Endothelial cell of umbilical vein (primary cell): ENCODE data around the gene AHNAK2. TPM values are rescaled to one million over a fixed set of nuclear protein-coding genes. Genes with fewer than 3 reads are reported as not detected.
"Not testable (repeated sequence)": the region's sequence is repeated elsewhere in the genome, so short reads cannot be mapped to it uniquely, and the experiment has no call there.

Source experiments
- BruUV-seq: library from RNA; stranded (reverse); fragments of 400-500 nt; replicated peaks from 2 replicates; lab custom pipeline; 2021; lab: Mats Ljungman, UMichigan
- CTCF ChIA-PET: fragments of 300-600, 350-600 bp; sonication (Branson Sonifier 250); formaldehyde crosslinking; loops from one replicate; lab custom pipeline; 2021; ENCODE audit warnings: antibody characterized with exemption, inconsistent platforms; lab: Charles Lee
- POLR2A ChIA-PET: fragments of 300-600, 350-600 bp; sonication (Branson Sonifier 250); formaldehyde crosslinking; loops from one replicate; lab custom pipeline; 2021; ENCODE audit warnings: antibody characterized with exemption, inconsistent platforms; lab: Charles Lee
- DNase-seq: peaks from one replicate; pipeline ENCODE4 v3.0.0-alpha.2; 2011; ENCODE audit warnings: low read depth, low spot score
- FAIRE-seq: peaks from 2 replicates; lab custom pipeline; 2011; peaks lifted over from hg19 to GRCh38; lab: Jason Lieb, UNC
- H2AFZ ChIP-seq: 2 replicates; pipeline ENCODE4 v1.6.0; 2012; ENCODE audit warnings: low read depth, low read length, control low read depth, inconsistent platforms
- H3K27ac ChIP-seq: 2 replicates; pipeline ENCODE4 v1.5.1; 2011; ENCODE audit warnings: low read depth, mild to moderate bottlenecking, control low read depth, low read length, moderate library complexity; ENCODE audit not compliant: insufficient read depth
- H3K27me3 ChIP-seq, 2 experiments: 2 replicates each; pipeline versions ENCODE4 v1.6.0 to v1.6.1; 2011; ENCODE audit warnings: low read length in 2 of 2, mixed read lengths in 1 of 2; ENCODE audit not compliant: control insufficient read depth in 2 of 2, insufficient read depth in 2 of 2
- H3K36me3 ChIP-seq, 2 experiments: 2 replicates in 1 of 2; 3 replicates in 1 of 2; pipeline ENCODE4 v1.5.1; 2011; ENCODE audit warnings: low read length in 2 of 2, mild to moderate bottlenecking in 1 of 2, moderate library complexity in 1 of 2; ENCODE audit not compliant: control insufficient read depth in 2 of 2, insufficient read depth in 2 of 2; ENCODE audit errors: extremely low read depth in 1 of 2
- H3K4me1 ChIP-seq: 3 replicates; pipeline ENCODE4 v1.5.1; 2011; ENCODE audit warnings: mild to moderate bottlenecking, low read length; ENCODE audit not compliant: control insufficient read depth, insufficient read depth; ENCODE audit errors: extremely low read depth
- H3K4me2 ChIP-seq: 2 replicates; pipeline ENCODE4 v1.6.1; 2011; ENCODE audit warnings: low read length, control low read depth, mixed read lengths; ENCODE audit not compliant: insufficient read depth
- H3K4me3 ChIP-seq, 3 experiments: fragments of 200-600 bp in 1 of 3; sonication (generic), shearing (Covaris generic) in 1 of 3; replicated peaks in 1 of 3; 2 replicates each; pipeline ENCODE4 v1.5.1; 2011 to 2016; ENCODE audit warnings: control low read depth in 3 of 3, low read length in 3 of 3, mild to moderate bottlenecking in 2 of 3, inconsistent platforms in 1 of 3, low read depth in 1 of 3, moderate library complexity in 1 of 3; ENCODE audit not compliant: insufficient read depth in 1 of 3
- H3K79me2 ChIP-seq: 2 replicates; pipeline ENCODE4 v1.6.0; 2012; ENCODE audit warnings: low read length, inconsistent platforms; ENCODE audit not compliant: control insufficient read depth, insufficient read depth
- H3K9ac ChIP-seq: replicated peaks from 2 replicates; pipeline ENCODE3; 2011; ENCODE audit warnings: low read length, control low read depth; ENCODE audit not compliant: insufficient read depth; ENCODE audit errors: extremely low read depth
- H3K9me1 ChIP-seq: replicated peaks from 3 replicates; pipeline ENCODE4 v1.6.0; 2011; ENCODE audit warnings: mild to moderate bottlenecking, low read length; ENCODE audit not compliant: control insufficient read depth, insufficient read depth; ENCODE audit errors: extremely low read depth
- H3K9me3 ChIP-seq: replicated peaks from 2 replicates; pipeline ENCODE4 v1.5.1; 2012; ENCODE audit warnings: low read length, inconsistent platforms; ENCODE audit not compliant: control insufficient read depth, insufficient read depth
- H4K20me1 ChIP-seq: replicated peaks from 2 replicates; pipeline ENCODE3; 2011; ENCODE audit warnings: mild to moderate bottlenecking, low read length; ENCODE audit not compliant: control insufficient read depth, insufficient read depth; ENCODE audit errors: extremely low read depth
- dilution Hi-C: fragments of 300-500 bp; cut with MboI; formaldehyde crosslinking; loops from one replicate; pipeline ENCODE4 v1.15.0; 2019; ENCODE audit warnings: low sequenced_read_pairs; ENCODE audit not compliant: extremely low pct_ligation_motif_present
- intact Hi-C: fragments of 100-400 bp; cut with micrococcal nuclease; formaldehyde crosslinking; loops from one replicate; pipeline ENCODE4 v1.10.0; 2022
- polyA plus RNA-seq, 4 experiments: library from polyadenylated mRNA; depleted of rRNA in 3 of 4; stranded (reverse) in 3 of 4; unstranded in 1 of 4; fragments of >200 nt; gene quantifications; 2 replicates each; pipeline versions ENCODE4 v1.2.1 to v1.2.3, GENCODE V29; 2011 to 2012; ENCODE audit warnings: missing spikeins in 1 of 4
- total RNA-seq: library from RNA; stranded (reverse); gene quantifications from 2 replicates; pipeline ENCODE4 v1.2.3, GENCODE V29; 2021

The AHNAK2 gene
- total and polyA plus RNA-seq, 2 donors (not counting 3 experiments of a cell fraction or from before 2014, with no cell fraction given): 17.7 to 68.7 TPM

DNA sequence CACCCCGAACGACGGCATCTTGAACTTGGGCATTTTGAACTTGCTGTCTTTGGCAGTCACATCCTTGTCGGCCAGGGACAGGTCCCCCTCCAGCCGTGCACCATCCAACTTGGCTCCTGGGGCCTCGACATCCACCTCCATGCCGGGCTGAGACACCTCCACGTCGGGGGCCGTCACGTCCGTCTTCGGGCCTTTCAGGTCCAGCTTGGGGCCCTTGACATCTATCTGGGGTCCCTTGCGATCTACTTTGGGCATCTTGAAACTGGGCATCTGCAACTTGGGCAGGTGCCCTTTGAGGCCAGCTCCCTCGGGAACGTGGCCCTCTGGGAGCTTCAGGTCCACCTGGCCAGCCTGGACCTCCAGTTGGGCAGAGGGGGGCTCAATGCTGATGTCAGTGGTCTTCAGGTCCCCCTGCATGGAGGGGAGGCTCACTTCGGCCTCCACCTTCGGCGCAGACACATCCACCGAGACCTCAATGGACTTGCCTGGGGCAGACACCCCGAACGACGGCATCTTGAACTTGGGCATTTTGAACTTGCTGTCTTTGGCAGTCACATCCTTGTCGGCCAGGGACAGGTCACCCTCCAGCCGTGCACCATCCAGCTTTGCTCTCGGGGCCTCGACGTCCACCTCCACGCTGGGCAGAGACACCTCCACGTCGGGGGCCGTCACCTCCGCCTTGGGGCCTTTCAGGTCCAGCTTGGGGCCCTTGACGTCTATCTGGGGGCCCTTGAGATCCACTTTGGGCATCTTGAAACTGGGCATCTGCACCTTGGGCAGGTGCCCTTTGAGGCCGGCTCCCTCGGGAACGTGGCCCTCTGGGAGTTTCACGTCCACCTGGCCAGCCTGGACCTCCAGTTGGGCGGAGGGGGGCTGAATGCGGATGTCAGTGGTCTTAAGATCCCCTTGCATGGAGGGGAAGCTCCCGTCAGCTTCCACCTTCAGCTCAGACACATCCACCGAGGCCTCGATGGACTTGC lies 31.9 kb downstream of the AHNAK2 start:
- FAIRE-seq, H3K9ac ChIP-seq, H3K36me3 ChIP-seq, H3K79me2 ChIP-seq, H3K27me3 ChIP-seq, BruUV-seq, POLR2A ChIA-PET, intact Hi-C loops, H3K4me2 ChIP-seq, H3K4me3 ChIP-seq, H2AFZ ChIP-seq, H4K20me1 ChIP-seq, H3K9me3 ChIP-seq, DNase-seq, dilution Hi-C loops, H3K4me1 ChIP-seq, H3K9me1 ChIP-seq, CTCF ChIA-PET, H3K27ac ChIP-seq: not testable (repeated sequence)

DNA sequence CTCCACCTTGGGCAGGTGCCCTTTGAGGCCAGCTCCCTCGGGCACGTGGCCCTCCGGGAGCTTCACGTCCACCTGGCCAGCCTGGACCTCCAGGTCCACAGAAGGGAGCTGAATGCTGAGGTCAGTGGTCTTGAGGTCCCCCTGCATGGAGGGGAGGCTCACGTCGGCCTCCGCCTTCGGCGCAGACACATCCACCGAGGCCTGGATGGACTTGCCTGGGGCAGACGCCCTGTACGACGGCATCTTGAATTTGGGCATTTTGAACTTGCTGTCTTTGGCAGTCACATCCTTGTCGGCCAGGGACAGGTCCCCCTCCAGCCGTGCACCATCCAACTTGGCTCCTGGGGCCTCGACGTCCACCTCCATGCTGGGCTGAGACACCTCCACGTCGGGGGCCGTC lies 32.9 kb downstream of the AHNAK2 start:
- BruUV-seq, DNase-seq, H3K9ac ChIP-seq, H3K27me3 ChIP-seq, H3K9me3 ChIP-seq, H3K4me2 ChIP-seq, H2AFZ ChIP-seq, dilution Hi-C loops, H3K79me2 ChIP-seq, H3K4me1 ChIP-seq, H3K9me1 ChIP-seq, H3K4me3 ChIP-seq, FAIRE-seq, H3K27ac ChIP-seq, H4K20me1 ChIP-seq, intact Hi-C loops, POLR2A ChIA-PET, H3K36me3 ChIP-seq: not testable (repeated sequence)
- CTCF ChIA-PET: interaction anchor here (0.9 to 1.4 kb wide), 2 partner anchors 12 to 101 kb away, joined by 3 to 4 read pairs; no protein-coding TSS in a partner anchor

- H3K4me3 ChIP-seq, dilution Hi-C loops, BruUV-seq, H3K9ac ChIP-seq, H3K9me3 ChIP-seq, intact Hi-C loops, H3K4me1 ChIP-seq, H3K79me2 ChIP-seq, H3K27me3 ChIP-seq, H2AFZ ChIP-seq, H3K36me3 ChIP-seq, H3K4me2 ChIP-seq, DNase-seq, FAIRE-seq, H3K9me1 ChIP-seq, H4K20me1 ChIP-seq, H3K27ac ChIP-seq, POLR2A ChIA-PET: not testable (repeated sequence)
- CTCF ChIA-PET: interaction anchor here (0.9 to 1.4 kb wide), 2 partner anchors 11 to 101 kb away, joined by 3 to 4 read pairs; no protein-coding TSS in a partner anchor
Measured at GRCh38 chr14:104944436-104945205, 33.6 kb downstream of the AHNAK2 start.

GRCh38 chr14:104944016-104944308 lies 34.2 kb downstream of the AHNAK2 start:
- BruUV-seq, dilution Hi-C loops, H3K9me3 ChIP-seq, H3K9ac ChIP-seq, H3K36me3 ChIP-seq, H3K9me1 ChIP-seq, H3K4me3 ChIP-seq, H3K79me2 ChIP-seq, FAIRE-seq, H3K4me2 ChIP-seq, DNase-seq, POLR2A ChIA-PET, H3K27ac ChIP-seq, H2AFZ ChIP-seq, intact Hi-C loops, H3K27me3 ChIP-seq, H4K20me1 ChIP-seq, H3K4me1 ChIP-seq: not testable (repeated sequence)
- CTCF ChIA-PET: interaction anchor here (1.4 kb wide), 1 partner anchor 102 kb away, joined by 4 read pairs; no protein-coding TSS in a partner anchor
